GM12874 (cell line): ENCODE data around the gene CAMK2D.

Experiments used
- TF ChIP-seq, protein P1 (sequence below): IDR thresholded peaks from 2 replicates; pipeline ENCODE4 v1.5.1; 2011; ENCODE audit warnings: low read depth, mild to moderate bottlenecking, control low read depth, low read length, moderate library complexity; ENCODE audit not compliant: insufficient read depth

The CAMK2D gene

DNA sequence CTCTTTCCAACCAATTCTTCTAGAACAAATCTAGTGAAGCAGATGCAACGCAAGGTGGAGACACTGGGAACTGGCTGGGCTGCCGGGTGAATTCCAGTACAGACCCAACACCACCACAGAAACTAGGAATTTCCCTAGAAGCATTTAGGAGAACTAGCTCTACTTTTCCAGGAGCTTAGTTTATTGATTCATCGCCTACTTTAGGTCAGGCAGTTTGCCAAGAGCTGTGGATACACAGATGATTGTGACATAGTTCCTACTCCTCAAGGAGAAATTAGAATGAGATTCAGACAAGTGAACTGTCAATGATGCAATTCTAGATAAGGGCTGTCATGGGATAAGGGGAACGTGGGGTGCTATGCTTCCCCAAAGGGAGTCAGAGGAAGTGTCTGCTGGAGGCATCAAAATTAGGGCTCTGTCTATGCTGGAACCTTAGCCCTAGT, 350.0 kb downstream of the CAMK2D start:
- TF ChIP-seq, protein P1, sequence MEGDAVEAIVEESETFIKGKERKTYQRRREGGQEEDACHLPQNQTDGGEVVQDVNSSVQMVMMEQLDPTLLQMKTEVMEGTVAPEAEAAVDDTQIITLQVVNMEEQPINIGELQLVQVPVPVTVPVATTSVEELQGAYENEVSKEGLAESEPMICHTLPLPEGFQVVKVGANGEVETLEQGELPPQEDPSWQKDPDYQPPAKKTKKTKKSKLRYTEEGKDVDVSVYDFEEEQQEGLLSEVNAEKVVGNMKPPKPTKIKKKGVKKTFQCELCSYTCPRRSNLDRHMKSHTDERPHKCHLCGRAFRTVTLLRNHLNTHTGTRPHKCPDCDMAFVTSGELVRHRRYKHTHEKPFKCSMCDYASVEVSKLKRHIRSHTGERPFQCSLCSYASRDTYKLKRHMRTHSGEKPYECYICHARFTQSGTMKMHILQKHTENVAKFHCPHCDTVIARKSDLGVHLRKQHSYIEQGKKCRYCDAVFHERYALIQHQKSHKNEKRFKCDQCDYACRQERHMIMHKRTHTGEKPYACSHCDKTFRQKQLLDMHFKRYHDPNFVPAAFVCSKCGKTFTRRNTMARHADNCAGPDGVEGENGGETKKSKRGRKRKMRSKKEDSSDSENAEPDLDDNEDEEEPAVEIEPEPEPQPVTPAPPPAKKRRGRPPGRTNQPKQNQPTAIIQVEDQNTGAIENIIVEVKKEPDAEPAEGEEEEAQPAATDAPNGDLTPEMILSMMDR, result no peak

DNA sequence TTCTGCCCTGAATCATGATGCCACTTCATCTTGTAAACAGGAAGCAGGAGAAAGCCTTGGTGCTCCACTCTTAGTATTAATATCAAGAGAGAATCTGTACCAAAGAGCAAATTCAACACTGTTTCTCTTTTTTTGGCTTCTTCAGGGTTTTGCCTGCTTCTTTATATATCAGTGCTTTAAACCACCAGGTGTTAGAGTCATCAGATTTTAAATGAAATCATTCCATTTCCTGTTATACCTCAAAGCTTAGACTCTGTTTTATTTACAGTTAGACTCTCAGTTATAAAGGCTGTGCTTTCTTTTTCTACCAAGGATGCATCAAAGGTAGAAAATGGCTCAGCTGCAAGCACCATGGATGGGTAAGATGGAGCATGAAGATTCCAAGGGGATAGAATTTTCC, 350.9 kb downstream of the CAMK2D start:
- TF ChIP-seq, protein P1, result no peak

DNA sequence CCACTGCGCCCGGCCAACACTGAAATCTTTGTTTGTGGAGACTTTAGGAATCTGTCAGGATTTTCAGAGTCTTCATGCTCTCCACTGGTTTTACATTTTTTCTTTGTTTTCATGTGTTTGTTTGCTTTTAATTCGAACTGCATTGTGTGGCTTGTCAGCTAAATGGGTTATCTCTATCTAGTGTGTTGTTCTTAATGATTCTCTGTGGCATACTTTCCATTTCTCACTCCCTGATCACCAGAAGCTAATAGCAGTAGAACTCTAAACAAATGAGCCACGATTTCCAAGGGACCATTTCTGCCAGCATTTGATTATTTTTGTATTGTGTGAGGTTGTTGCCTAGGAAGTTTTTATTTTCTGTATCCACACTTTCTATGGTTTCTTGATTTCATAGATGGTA, 352.4 kb downstream of the CAMK2D start:
- TF ChIP-seq, protein P1, result no peak

DNA sequence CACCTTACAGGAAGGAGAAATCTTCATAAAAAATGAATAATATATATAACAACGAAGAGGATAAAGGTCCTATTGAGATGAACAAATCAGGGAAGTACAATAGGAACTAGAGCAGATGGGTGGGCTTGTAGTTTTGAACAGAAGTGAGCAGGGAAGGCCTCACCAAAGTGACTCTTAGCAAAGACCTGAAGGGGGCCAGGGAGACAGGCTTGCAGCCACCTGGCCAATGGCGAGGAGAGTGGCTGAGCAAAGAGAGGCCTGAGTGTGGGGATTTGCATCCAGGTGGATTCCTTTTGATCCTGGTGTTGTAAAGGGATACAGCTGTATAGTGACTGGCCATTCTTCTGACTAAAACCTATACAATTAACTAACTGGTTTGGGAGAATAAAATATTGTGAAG, 354.1 kb downstream of the CAMK2D start:
- TF ChIP-seq, protein P1, result no peak

DNA sequence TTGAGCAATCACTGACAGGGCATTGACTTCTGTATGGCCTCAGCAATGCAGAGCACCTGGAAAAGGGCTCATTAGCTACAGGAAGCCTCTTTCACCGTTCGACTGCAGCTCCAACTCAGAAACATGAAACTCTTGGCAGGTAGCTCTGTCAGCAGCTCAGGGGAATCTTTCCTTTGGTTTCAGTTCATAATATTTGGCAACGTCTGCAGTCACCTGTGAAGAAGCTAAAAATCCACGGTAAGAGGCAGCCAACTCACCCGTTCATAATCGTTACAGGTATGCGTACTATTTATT, 354.9 kb downstream of the CAMK2D start:
- TF ChIP-seq, protein P1, result no peak

DNA sequence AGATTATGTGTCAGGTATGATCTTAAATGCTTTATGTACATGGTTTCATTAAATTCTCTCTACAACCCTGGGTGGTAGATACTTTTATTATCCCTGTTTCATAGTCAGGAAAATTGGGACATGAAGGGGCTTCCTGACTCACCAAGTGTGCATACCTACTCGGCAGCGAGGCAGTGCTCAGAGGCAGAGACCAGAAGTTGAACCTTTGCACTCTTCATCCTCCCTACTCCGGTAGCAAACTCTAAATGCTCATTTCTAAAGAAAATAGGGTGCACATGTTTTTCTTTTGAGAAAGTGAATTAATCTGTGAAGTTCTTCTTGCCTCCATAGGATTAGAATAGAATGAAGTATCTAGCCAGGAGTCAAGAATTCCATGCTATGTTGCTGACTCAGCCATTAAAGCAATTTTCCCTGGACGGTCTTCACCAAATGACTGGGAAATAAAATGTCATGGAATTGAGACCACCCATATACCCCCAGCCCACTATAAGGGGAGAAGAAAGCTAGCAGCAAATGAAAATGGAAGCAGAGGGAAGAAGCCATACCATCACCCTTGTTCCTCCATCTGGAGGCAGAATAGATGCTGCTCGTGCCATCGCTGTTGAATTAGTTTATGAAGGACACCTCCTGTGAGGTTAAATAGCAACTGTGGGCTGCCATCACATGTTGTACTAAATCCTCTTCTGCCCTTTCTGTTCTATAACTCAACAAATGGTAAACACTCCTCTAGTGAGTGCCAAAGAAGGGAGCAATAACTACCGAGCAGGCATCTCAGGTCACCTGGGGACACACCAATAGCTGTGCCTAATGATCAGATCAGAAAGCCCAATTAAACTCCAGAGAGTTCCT, 355.4 kb downstream of the CAMK2D start:
- TF ChIP-seq, protein P1, result no peak

DNA sequence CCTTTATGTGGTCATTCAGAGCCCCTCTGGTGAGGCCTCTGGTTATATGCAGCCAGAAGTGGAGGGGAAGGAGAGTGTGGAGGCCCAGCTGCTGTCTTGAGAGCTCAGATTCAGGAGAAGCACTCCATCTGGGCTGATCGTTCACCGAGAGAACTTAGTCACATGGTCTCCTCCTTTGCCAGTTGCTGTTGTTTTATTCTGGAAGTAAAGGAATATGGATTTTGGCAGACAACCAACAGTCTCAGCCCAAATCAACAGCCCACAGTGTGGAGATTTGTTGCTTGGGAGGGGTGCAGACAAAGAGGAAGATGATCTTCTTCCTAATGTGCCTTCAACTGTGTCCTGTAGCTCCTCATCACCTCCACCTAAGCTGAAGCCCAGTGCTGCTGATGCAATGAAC, 356.7 kb downstream of the CAMK2D start:
- TF ChIP-seq, protein P1, result no peak

DNA sequence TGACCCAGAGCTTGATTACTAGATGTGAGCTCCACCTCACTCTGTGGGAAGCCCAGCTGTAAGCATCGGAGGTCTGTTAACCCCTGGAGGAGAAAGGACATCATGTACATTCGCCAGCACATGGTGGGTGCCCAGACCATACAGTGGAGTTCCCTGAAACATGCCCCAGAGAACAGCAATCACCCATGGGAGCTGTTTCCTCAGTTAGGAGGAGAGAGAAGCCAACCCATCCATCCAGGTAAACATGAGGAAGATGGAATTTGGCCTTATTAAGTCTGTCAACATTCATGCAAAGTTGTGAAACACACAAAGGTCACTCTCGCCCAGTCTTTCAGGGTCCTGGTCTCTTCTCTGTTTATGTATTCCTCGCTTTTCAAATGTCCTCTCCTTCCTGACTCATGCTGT, 357.4 kb downstream of the CAMK2D start:
- TF ChIP-seq, protein P1, result no peak
